ENCODE results near the gene LGR6.
"Not testable (repeated sequence)": the region's sequence is repeated elsewhere in the genome, so short reads cannot be mapped to it uniquely, and the experiment has no call there.

The LGR6 gene

DNA sequence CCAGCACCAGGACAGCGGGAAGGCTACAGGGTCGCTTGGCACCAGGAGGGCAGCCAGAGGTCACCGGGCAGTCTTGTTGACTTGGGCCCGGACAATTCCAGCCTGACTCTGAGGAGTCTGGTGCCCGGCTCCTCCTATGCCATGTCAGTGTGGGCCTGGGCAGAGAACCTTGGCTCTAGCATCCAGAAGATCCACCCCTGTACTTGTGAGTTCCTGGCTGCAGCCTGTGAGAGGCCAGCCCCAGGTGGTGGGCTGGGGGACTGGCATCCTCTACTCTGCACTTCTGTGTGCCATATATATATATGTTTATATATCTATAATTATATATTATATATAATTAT lies 21.6 kb upstream of the LGR6 start:
- in situ Hi-C loops (cut with MboI; ENCODE audit: low sequenced_read_pairs) = no loop called here

- in situ Hi-C loops (cut with MboI; ENCODE audit: low sequenced_read_pairs) = no loop called here
Observed at GRCh38 chr1:202173993-202174392, 19.6 kb upstream of the LGR6 start.

GRCh38 chr1:202176949-202177927 lies 16.4 kb upstream of the LGR6 start:
- in situ Hi-C loops (cut with MboI; ENCODE audit: low sequenced_read_pairs) = no loop called here

- in situ Hi-C loops (cut with MboI; ENCODE audit: low sequenced_read_pairs) = no loop called here
Observed at GRCh38 chr1:202179828-202180750, 13.5 kb upstream of the LGR6 start.

DNA sequence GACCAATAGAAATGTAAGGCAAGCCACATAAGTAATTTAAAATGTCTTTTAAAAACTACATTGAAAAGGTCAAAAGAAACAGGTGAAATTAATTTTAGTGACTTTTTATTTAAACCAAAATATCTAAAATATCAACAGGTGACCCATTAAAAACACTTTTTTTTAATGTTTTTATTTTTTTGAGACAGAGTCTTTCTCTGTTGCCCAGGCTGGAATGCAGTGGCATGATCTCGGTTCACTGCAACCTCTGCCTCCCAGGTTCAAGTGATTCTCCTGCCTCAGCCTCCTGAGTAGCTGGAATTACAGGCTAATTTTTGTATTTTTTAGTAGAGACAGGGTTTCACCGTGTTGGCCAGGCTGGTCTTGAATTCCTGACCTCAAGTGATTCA lies 12.9 kb upstream of the LGR6 start:
- in situ Hi-C loops (cut with MboI; ENCODE audit: low sequenced_read_pairs) = not testable (repeated sequence)

- in situ Hi-C loops (cut with MboI; ENCODE audit: low sequenced_read_pairs) = no loop called here
Observed at GRCh38 chr1:202181586-202181985, 12.0 kb upstream of the LGR6 start.

DNA sequence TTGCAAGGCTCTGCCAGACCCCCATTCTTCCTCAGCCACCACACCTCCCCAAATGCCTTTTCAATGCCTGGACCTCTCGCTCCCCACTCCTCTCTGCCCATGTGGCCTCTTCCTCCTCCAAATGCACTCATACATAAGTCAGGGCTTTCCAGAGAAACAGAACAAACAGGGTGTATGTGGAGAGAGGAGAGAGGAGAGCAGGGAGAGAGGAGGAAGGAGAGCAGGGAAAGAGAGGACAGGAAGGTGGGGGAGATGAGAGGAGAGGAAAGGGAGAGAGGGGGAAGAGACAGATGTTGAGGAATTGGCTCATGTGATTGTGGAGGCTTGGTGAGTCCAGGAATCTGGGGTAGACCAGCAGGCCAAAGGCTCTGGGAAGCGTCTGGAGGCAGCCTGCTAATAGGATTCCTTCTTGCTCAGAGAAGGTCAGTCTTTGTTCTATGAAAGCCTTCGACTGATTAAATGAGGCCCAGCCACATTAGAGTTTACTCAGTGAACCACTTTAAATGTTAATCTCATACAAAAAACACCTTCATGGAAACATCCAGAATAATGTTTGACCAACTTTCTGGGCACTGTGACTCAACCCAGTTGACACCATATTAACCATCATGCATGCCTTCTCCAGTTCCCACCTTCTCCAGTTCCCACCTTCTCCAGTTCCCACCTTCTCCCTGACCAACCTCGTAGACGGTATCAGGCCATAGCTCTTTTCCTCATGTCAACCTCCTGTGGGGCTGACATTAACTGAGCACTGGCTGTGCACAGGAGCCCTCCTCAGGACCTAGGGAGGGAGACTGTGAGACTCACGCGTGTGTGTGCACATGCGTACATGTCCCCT lies 11.3 kb upstream of the LGR6 start:
- in situ Hi-C loops (cut with MboI; ENCODE audit: low sequenced_read_pairs) = no loop called here

DNA sequence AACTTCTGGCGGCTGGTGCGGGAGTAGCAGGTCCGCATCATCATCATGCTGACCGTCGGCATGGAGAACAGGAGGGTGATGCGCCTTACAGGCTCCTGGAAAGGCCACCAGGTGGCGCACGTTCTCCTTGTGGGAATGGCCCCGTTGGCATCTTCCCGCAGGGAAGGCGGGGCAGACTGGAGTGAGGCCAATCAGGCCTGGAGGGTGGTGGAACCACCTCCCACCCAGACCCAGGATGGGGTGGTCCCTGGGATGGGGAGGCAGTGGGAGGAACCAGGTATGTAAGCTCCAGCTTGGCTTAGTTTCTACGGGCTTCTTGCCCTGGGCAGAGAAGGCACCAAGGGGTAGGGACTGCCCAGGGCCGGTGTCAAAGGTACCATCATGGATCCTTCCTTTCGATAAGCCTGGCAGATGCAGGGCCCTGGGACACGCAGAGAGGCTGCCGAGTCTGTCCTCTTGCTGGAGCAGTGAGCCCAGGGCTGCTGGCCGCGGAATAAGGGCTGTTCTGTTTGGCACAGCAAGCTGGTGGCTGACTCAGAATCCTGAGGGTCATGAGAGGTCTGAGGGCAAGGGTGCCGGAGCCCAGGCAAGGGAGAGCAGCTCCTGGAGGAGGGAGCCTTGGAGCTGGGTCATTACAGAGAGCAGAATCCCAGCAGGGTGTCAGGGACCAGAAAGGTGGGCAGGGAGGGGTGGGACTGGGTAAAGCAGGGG lies 8.7 kb upstream of the LGR6 start:
- in situ Hi-C loops (cut with MboI; ENCODE audit: low sequenced_read_pairs) = no loop called here

GRCh38 chr1:202186327-202186726 lies 7.3 kb upstream of the LGR6 start:
- in situ Hi-C loops (cut with MboI; ENCODE audit: low sequenced_read_pairs) = no loop called here

DNA sequence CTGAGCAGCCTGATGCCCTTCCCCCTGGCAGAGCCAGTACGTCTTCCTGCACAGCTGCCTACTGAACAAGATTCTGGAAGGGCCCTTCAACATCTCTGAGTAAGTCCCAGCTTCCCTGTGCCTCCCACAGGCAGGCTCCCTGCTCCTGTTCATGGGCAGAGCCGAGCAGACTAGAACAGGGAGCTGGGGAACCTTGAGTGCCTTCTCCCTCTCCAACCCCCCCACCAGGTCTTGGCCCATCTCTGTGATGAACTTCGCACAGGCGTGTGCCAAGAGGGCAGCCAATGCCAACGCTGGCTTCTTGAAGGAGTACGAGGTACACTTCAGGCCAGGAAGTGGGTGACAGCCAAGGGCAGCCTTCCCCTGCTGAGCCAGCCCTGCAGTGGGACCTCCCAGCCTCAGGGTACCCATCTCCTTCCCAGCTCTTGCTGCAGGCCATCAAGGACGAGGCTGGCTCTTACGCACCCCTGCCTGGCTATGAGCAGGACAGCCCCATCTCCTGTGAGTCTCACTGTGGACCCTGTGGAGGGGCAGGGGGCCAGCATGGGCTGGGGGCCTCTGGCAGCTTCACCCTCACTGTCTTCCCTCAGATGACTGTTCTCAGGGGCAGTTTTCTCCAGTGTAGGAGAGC lies 6.4 kb upstream of the LGR6 start:
- in situ Hi-C loops (cut with MboI; ENCODE audit: low sequenced_read_pairs) = no loop called here

- in situ Hi-C loops (cut with MboI; ENCODE audit: low sequenced_read_pairs) = no loop called here
Observed at GRCh38 chr1:202187697-202188407, 5.7 kb upstream of the LGR6 start.

- in situ Hi-C loops (cut with MboI; ENCODE audit: low sequenced_read_pairs) = no loop called here
Observed at GRCh38 chr1:202189001-202189790, 4.4 kb upstream of the LGR6 start.

- in situ Hi-C loops (cut with MboI; ENCODE audit: low sequenced_read_pairs) = loop anchor here (10.0 kb wide), 1 partner anchor 125 kb away; no protein-coding TSS in a partner anchor
Observed at GRCh38 chr1:202189918-202190715, 3.5 kb upstream of the LGR6 start.

DNA sequence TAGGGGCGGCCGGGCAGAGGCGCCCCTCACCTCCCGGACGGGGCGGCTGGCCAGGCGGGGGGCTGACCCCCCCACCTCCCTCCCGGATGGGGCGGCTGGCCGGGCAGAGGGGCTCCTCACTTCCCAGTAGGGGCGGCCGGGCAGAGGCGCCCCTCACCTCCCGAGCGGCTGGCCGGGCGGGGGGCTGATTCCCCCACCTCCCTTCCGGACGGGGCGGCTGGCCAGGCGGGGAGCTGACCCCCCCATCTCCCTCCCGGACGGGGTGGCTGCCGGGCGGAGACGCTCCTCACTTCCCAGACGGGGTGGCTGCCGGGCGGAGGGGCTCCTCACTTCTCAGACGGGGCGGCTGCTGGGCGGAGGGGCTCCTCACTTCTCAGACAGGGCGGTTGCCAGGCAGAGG lies 2.2 kb upstream of the LGR6 start:
- in situ Hi-C loops (cut with MboI; ENCODE audit: low sequenced_read_pairs) = loop anchor here (10.0 kb wide), 1 partner anchor 123 kb away; no protein-coding TSS in a partner anchor

GRCh38 chr1:202192770-202193613 lies 607 bp upstream of the LGR6 start:
- in situ Hi-C loops (cut with MboI; ENCODE audit: low sequenced_read_pairs) = loop anchor here (10.0 kb wide), 1 partner anchor 122 kb away; no protein-coding TSS in a partner anchor

DNA sequence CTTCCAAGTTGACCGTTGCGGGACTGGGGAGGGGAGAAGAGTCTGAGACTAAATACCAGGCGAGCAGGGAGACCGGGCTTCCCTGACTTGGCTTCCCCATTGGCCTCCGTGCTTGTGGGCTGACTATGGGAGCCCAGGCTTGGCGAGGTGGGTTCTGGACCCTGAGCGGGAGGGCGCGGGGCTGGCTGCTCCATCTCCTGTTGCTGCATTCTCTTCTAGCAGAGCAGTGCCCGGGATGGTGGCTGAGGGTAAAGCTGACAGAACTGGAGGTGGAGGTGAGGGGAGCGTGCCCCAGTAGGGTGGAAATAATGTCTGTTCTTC lies 689 bp downstream of the LGR6 start:
- in situ Hi-C loops (cut with MboI; ENCODE audit: low sequenced_read_pairs) = loop anchor here (10.0 kb wide), 1 partner anchor 121 kb away; no protein-coding TSS in a partner anchor

All from HL-60/S4 (cell line).